Stimulated activated CD4-positive, alpha-beta T cell treated with anti-CD3 and anti-CD28 coated beads, Interleukin-4, amount 100 ng/mL, for 4 hours (primary cell): ENCODE results near the gene TEX11.
"Not testable (repeated sequence)": the region's sequence is repeated elsewhere in the genome, so short reads cannot be mapped to it uniquely, and the experiment has no call there.

Experiments
- DNase-seq, 2 experiments: peaks; one replicate each; pipeline ENCODE4 v3.0.0-alpha.2; 2020

Gene TEX11

DNA sequence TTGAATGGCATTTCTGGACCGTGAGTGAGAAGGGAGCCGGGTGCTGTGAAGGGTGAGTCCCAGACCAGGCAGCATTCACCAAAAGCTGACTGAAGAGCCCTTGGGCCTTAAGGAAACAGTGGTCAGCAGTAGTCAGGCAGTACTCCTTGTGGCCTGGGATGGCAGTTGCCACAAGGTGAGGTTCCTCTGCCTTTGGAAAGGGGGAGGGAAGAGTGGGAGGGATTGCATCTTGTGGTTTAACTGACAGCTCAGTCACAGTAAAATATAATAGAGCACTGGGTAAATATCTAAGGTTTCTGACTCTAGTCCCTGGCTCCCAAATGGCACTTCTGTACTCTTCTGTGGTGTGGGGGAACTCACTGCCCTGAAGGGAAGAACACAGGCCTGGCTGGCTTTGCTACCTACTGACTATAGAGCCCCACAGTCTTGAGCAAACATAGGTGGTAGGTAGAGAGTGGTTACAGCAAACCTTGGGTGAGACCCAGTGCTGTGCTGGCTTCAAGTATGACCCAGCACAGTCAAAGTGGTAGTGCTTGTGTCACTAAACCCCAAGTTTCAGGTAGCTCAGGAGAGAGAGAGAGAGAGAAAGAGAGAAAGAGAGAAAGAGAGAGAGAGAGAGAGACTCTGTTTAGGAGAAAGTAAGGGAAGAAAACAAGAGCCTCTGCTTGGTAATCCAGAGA lies 154.2 kb downstream of the TEX11 start:
- no peak for DNase-seq

DNA sequence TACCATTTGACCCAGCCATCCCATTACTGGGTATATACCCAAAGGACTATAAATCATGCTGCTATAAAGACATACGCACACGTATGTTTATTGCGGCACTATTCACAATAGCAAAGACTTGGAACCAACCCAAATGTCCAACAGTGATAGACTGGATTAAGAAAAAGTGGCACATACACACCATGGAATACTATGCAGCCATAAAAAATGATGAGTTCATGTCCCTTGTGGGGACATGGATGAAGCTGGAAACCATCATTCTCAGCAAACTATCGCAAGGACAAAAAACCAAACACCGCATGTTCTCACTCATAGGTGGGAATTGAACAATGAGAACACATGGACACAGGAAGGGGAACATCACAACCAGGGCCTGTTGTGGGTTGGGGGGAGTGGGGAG lies 174.7 kb downstream of the TEX11 start:
- DNase-seq: not testable (repeated sequence)

DNA sequence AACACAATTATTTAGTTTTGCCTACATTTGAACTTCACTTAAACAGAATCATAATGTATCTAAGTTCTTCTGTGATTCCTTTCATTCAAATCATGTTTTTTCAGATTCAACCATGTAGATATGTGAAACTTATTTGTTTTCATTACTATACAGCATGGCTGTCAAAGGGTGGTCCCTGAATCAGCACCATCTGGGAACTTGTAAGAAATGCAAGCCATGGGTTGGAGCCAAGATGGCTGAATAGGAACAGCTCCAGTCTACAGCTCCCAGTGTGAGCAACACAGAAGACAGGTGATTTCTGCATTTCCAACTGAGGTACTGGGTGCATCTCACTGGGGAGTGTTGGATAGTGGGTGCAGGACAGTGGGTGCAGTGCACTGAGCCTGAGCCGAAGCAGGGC lies 180.6 kb downstream of the TEX11 start:
- DNase-seq: not testable (repeated sequence)

DNA sequence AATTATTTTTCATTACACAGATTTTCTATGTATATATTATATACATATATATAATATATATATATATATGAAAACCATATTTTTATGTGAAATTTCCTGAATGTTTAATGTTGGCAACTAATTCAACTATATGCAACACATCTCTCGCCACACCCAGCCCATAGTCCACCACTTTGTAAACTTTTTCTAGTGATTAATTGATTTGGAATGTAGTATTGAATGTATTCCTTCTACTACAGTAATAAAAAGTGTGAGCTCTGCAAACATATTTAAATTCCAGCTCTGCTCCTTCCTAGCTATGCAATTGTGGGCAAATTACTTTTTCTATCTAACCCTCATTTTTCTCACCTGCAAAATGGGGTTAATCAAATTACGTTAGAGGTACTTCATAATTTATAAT lies 187.8 kb downstream of the TEX11 start:
- no peak for DNase-seq

DNA sequence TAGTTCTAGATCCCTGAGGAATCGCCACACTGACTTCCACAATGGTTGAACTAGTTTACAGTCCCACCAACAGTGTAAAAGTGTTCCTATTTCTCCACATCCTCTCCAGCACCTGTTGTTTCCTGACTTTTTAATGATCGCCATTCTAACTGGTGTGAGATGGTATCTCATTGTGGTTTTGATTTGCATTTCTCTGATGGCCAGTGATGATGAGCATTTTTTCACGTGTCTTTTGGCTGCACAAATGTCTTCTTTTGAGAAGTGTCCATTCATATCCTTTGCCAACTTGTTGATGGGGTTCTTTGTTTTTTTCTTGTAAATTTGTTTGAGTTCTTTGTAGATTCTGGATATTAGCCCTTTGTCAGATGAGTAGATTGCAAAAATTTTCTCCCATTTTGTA lies 197.2 kb downstream of the TEX11 start:
- DNase-seq: not testable (repeated sequence)

DNA sequence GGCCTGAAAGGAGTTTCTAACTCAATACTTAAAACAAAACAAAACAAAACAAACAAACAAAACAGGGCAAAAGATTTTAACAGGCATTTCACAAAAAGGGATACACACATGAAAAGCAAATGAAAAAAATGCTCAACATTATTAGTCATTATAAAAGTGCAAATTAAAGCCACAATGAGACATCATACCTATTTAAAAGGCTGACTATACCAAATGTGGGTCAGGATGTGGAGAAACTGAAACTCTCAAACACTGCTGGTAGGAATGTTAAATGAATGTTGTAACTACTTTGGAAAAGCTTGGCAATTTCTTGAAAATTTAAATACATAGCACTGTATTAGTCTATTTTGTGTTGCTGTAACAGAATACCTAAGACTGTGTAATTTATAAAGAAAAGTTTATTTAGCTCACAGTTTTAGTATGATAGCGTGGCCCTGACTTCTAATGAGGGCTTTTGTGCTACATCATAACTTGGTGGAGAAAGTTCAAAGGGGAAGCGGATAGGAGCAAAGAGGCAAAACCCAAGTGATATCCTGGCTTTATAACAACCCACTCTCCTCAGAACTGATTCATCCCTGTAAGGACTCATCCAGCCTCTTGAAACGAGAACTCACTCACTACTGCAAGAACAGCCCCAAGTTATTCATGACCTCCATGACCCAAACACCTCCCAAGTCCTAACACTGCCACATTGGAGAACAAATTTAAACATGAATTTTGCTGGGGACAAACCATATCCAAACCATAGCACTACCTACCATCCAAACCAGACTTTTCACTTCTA lies 214.0 kb downstream of the TEX11 start:
- DNase-seq: no peak

DNA sequence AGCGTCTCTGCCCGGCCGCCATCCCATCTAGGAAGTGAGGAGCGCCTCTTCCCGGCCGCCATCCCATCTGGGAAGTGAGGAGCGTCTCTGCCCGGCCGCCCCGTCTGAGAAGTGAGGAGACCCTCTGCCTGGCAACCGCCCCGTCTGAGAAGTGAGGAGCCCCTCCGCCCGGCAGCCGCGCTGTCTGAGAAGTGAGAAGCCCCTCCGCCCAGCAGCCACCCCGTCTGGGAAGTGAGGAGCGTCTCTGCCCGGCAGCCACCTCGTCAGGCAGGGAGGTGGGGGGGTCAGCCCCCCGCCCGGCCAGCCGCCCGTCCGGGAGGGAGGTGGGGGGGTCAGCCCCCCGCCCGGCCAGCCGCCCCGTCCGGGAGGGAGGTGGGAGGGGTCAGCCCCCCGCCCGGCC lies 229.1 kb downstream of the TEX11 start:
- DNase-seq: not testable (repeated sequence)

DNA sequence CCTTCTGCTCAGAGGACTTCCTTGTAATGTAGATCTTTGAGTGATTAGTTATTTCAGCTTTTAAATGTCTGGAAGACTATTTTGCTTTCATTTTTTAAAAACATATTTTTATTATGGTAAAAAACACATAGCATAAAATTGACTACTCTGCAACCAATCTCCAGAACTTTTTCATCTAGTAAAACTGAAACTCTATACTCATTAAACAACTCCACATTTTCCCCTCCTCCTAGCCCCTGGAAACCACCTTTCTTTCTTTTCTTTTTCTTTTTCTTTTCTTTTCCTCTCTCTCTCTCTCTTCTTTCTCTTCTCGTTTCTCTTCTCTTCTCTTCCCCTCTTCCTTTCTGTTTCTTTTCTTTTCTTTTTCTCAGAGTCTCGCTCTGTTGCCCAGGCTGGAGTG lies 233.2 kb downstream of the TEX11 start:
- DNase-seq: no peak

DNA sequence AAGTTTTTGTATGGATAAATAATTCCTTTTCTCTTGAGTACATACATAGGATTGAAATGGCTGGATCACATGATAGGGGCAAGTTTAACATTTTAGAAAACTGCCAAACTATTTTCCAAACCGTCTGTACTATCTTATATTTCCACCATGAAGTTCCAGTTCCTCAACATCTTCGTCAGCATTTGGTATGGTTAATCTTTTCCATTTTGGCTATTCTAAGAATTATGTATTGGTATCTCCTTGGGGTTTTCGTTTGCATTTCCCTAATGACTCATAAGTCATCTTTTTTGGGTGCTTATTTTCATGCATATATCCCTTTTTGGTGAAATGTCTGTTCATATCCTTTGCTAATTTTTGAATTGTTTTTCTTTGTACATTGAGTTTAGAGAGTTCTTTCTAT lies 236.2 kb downstream of the TEX11 start:
- DNase-seq: no peak

DNA sequence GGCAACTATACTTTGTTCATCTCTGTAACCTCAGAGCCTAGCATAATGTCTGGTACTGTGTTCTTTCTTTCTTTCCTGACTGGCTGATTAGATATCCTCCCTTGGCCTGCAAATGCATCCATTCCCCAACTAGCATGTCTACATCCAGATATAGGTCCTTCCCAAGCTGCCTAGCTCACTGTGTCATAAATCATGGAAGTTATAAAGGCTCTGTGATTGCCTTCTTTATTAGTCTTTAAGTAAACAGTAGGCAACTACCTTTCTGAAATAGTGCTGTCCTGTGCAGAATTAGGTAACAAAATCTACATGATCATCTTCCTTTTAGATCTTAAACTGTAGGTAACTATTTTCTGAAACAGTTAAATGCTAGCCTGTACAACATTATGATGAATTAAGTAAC lies 239.4 kb downstream of the TEX11 start:
- DNase-seq: no peak

DNA sequence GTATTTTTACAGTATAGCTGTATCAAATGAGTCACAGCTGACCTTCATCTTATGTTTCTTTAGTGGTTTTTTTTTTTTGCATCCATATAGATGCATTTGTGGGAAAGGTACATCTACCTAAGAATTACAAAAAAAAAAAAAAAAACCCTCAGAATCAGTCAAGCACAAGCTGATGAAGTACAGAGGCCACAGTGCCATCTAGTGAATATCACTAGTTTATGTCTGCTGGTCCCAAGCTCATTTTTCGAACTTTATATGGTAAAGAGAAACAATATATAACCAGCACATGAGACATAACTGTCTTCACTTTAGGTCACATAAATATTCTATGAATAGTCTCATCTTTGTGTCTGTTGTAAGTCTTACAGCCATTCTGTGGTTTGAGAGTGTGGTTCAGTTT lies 243.8 kb downstream of the TEX11 start:
- no peak for DNase-seq

DNA sequence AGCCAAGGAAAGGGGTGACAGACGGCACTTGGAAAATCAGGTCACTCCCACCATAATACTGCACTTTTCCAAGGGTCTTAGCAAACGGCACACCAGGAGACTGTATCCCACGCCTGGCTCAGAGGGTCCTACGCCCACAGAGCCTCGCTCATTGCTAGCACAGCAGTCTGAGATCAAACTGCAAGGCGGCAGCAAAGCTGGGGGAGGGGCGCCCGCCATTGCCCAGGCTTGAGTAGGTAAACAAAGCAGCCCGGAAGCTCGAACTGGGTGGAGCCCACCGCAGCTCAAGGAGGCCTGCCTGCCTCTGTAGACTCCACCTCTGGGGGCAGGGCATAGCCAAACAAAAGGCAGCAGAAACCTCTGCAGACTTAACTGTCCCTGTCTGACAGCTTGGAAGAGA lies 247.4 kb downstream of the TEX11 start:
- DNase-seq: not testable (repeated sequence)

DNA sequence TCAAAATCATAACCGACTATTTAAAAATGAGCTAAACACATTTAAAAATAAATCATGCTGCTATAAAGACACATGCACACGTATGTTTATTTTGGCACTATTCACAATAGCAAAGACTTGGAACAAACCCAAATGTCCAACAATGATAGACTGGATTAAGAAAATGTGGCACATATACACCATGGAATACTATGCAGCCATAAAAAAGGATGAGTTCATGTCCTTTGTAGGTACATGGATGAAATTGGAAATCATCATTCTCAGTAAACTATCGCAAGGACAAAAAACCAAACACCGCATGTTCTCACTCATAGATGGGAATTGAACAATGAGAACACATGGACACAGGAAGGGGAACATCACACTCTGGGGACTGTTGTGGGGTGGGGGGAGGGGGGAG lies 251.0 kb downstream of the TEX11 start:
- DNase-seq: not testable (repeated sequence)

DNA sequence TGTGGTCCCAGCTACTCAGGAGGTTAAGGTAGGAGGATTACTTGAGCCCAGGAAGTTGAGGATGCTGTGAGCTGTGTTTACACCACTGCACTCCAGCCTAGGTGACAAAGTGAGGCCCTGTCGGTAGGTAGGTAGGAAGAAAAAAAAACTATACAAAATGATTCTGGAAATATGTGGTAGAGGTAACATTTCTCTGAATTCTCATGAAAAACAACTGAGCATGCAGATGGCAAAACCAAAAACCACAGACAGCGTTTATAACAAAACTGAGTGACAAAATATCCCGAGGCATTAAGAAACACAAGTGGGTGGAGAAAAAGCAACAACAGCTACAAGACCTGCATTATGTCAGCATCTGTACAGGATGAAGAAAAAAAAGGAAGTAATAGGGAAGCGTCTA lies 252.2 kb downstream of the TEX11 start:
- no peak for DNase-seq

DNA sequence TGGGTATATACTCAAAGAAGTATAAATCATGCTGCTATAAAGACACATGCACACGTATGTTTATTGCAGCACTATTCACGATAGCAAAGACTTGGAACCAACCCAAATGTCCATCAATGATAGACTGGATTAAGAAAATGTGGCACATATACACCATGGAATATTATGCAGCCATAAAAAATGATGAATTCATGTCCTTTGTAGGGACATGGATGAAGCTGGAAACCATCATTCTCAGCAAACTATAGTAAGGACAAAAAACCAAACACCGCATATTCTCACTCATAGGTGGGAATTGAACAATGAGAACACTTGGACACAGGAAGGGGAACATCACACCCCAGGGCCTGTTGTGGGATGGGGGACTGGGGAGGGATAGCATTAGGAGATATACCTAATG lies 260.6 kb downstream of the TEX11 start:
- not testable (repeated sequence) for DNase-seq

DNA sequence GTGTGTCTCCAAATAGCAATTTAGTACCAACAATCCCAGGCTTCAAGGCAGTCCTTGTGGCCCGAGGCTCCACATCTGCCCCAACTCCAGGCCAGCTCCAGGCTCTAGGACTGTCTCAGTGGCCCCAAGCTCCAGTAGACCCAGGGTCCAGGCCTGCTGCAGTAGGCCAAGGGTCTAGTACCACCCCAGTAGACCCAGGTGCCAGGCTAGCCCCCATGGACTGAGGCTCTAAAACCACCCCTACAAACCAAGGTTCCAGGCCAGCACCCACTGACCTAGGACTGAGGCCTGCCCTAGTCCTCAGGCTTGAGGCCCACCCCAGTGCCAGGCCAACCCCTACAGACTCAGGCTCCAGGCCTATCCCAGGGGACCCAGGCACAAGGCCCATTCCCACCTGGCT lies 272.3 kb downstream of the TEX11 start:
- no peak for DNase-seq

DNA sequence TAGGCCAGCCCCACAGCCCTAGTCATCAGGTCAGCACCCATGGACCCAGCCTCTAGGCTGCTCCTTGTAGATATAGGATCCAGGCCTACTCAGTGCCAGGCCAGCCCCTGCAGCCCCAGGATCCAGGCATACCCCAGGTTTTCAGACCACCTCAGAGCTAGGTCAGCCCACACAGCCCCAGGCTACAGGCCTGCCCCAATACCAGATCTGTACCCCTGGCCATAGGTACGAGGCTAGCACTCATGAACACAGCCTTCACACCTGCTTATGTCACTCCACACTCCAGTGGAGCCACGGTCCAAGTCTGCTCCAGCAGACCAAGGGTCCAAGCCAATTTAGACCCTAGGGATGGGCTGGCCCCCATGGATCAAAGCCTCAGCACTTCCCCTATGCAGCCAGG lies 272.8 kb downstream of the TEX11 start:
- no peak for DNase-seq

DNA sequence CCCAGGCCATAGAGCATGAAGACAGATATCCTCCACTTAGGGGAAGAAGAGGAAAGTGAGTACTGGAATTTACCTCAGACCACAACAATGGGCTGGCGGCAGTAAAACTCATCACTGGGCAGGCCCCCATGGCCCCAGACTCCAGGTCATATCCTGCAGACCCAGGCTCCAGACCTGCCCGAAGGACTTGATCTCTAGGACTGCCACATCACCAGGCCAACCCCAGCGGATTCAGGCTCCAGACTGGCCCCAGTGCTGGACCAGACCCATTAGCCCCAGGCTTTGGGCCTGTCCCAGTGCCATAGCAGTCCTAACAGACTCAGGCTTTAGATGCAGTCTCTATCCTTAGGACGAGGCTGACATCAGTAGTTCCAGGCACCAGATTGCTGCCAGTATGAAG lies 273.3 kb downstream of the TEX11 start:
- DNase-seq: no peak

DNA sequence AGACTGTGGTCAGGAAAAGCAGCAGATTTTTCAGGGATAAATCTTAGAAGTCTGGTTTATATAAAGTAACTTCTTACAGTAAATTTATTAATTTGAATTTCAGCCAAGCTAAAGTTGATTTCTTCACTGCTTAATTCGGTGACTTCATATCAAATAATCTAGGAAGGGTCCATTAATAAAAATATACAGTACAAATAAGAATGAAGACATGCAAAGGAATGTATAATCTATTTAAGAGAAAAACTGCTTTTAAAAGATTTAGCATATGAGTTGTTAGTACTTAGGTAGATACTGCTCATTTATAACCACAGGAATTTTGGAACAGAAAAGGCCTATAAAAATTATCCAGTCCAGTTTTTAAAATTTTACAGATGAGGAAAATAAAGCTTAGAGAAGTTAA lies 286.8 kb downstream of the TEX11 start:
- no peak for DNase-seq

DNA sequence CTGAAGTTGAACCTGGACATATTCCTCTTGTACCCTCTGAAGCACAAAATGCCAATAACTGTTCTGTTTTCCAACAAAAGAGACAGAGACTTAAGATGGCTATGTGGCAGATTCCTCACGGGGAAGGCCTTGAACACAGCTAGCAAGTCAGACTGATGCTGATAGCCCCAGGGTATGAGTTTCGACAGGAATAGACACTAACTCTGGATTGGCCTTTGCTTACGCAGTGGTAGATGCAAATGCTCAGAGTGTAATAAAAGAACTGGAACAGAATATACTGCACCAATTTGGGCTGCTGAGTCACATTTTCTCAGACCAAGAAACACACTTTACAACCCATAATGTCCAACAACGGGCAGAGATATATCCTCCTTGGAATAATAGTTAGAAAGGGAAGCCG lies 290.0 kb downstream of the TEX11 start:
- no peak for DNase-seq

DNA sequence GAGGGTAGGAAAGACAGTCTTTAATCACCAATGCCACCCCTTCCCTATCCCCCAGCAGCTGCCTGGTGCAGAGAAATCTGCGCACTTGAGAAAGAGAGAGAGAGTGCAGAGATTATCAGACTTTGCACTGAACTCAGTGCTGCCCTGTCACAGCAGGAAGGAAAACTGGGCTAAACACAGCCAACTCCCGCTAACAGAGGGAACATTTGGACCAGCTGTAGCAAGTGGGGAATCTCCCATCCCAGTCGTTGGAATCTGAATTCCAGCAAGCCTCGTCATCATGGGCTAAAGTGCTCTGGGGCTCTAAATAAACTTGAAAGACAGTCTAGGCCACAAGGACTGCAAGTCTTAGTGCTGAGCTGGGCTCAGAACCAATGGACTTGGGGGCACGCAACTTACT lies 295.2 kb downstream of the TEX11 start:
- no peak for DNase-seq

DNA sequence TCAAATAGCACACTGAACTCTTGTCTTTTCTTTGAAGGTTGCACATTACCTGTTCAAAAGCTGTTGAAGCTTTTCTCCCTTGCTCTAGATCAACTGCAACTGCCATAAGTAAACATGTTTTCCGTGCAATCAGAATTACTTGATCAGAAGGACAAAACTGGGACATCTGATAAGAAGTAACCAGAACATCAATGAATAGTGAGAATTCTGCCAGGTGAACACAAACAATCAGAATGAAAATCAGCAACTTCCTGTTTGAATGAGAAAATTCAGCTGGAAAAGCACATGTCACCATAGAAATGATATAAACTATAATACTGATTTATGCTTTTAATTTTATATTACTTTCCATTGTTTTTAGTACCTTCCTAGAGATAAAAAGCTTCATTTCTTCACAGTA lies 303.2 kb downstream of the TEX11 start:
- DNase-seq: no peak

DNA sequence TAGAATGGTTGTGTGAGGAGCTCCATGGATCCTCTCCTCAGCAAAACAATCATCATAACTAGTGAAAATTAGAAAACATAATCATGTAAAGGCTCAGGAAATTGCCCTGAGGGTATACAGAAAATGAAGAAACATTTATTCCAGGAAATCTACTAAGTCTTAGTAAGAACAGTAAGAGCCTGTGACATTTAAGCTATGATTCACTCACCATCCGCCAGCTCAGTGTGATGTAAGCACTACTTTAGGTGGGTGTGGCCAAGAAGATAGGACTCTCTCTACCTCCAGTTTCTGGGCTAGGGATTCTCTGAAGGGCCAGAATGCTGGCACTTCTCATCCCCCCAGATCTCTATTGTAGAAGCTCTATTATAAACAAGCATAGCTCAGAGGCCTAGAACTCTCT lies 316.4 kb downstream of the TEX11 start:
- no peak for DNase-seq

DNA sequence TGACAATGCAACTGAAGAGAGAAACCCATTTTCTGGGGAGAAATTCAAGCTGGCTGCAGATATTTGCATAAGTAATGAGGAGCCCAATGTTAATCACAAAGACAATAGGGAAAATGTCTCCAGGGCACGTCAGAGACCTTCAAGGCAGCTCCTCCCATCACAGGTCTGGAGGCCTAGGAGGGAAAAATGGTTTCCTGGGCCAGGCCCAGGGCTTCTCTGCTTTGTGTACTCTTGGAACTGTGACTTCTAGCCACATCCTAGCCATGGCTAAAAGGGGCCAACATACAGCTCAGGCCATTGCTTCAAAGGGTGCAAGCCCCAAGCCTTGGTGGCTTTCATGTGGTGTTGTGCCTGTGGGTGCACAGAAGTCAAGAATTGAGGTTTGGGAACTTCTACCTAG lies 321.4 kb downstream of the TEX11 start:
- DNase-seq: not testable (repeated sequence)

DNA sequence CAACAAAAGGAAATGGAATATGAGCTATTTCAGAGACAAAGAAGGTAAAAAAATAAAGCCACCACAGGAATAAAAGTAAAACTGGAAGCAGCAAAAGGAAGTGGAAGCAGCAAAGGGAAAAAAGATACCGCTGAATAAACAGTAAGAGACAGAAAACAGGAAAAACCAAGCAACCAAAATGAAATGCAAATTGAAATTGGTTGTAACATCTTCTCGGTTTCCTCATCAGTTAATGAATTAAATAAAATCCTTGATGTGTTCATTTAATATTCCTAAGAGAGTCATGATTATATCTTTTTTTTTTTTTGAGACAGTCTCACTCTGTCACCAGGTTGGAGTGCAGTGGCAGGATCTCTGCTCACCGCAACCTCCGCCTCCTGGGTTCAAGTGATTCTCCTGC lies 331.1 kb downstream of the TEX11 start:
- DNase-seq: no peak
